Colon (tissue), 2 donors: ENCODE results near the gene BTBD6.

Experiments used
- FAIRE-seq: peaks from 2 replicates; lab custom pipeline; 2012; peaks lifted over from hg19 to GRCh38; lab: Jason Lieb, UNC
- donor health status: control.
- donor health status: control.

Gene BTBD6

GRCh38 chr14:105229099-105229655 is 19.2 kb upstream of the BTBD6 start:
- FAIRE-seq = no peak

- no peak for FAIRE-seq
Measured at GRCh38 chr14:105240811-105241576, 7.3 kb upstream of the BTBD6 start.

GRCh38 chr14:105241641-105242040 is 6.7 kb upstream of the BTBD6 start:
- FAIRE-seq = no peak

- no peak for FAIRE-seq
Measured at GRCh38 chr14:105244334-105244733, 4.0 kb upstream of the BTBD6 start.

GRCh38 chr14:105247026-105247425 is 1.3 kb upstream of the BTBD6 start:
- FAIRE-seq = no peak

- FAIRE-seq = no peak
Measured at GRCh38 chr14:105247715-105248367, 492 bp upstream of the BTBD6 start.

GRCh38 chr14:105249182-105250007 is 1.1 kb downstream of the BTBD6 start:
- FAIRE-seq = no peak

- FAIRE-seq = no peak
Measured at GRCh38 chr14:105250008-105250366, 1.7 kb downstream of the BTBD6 start.

- FAIRE-seq = no peak
Measured at GRCh38 chr14:105250986-105251385, 2.7 kb downstream of the BTBD6 start.

GRCh38 chr14:105251920-105252319 is 3.6 kb downstream of the BTBD6 start:
- no peak for FAIRE-seq

GRCh38 chr14:105252552-105253328 is 4.4 kb downstream of the BTBD6 start:
- no peak for FAIRE-seq

- no peak for FAIRE-seq
Measured at GRCh38 chr14:105253329-105253682, 5.0 kb downstream of the BTBD6 start.

GRCh38 chr14:105255021-105255507 is 6.7 kb downstream of the BTBD6 start:
- FAIRE-seq = no peak

GRCh38 chr14:105256292-105256960 is 8.1 kb downstream of the BTBD6 start:
- FAIRE-seq = no peak

GRCh38 chr14:105257464-105257863 is 9.1 kb downstream of the BTBD6 start:
- no peak for FAIRE-seq

GRCh38 chr14:105258846-105259245 is 10.5 kb downstream of the BTBD6 start:
- no peak for FAIRE-seq

- FAIRE-seq = no peak
Measured at GRCh38 chr14:105260959-105261358, 12.6 kb downstream of the BTBD6 start.

GRCh38 chr14:105261781-105262180 is 13.4 kb downstream of the BTBD6 start:
- no peak for FAIRE-seq

GRCh38 chr14:105267820-105268548 is 19.7 kb downstream of the BTBD6 start:
- FAIRE-seq = no peak

GRCh38 chr14:105268736-105269354 is 20.5 kb downstream of the BTBD6 start:
- FAIRE-seq = no peak
